ENCODE data around the gene CAPZB.

DNA sequence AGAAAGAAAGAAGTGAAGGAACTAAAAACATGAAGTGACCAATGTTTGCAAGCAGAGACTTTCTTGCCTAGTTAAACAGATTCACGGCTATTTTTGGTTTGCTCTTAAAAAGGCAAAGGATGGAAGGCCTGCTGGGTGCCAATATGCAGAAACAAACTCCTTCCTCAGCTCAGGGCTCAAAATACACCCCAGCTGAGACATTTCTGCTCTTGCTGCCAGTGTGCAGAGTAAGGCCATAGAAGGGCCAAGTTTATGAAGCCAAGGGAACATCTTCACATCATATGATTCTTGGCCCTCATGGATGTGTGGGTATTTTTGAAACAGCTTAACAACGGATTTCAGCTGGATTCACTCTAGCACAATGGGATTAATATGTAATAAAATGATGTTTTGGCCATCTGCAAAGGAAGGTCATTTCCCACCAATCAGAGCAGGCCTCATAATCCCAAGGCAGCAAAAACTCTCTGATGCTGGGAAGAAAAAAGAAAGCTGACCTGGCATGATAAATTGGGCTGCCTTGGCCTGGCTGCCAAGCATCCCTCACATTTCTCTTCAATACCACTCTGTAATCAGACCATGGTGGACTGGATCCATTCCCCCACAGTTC, 70.7 kb downstream of the CAPZB start:
- TF ChIP-seq, protein P1, sequence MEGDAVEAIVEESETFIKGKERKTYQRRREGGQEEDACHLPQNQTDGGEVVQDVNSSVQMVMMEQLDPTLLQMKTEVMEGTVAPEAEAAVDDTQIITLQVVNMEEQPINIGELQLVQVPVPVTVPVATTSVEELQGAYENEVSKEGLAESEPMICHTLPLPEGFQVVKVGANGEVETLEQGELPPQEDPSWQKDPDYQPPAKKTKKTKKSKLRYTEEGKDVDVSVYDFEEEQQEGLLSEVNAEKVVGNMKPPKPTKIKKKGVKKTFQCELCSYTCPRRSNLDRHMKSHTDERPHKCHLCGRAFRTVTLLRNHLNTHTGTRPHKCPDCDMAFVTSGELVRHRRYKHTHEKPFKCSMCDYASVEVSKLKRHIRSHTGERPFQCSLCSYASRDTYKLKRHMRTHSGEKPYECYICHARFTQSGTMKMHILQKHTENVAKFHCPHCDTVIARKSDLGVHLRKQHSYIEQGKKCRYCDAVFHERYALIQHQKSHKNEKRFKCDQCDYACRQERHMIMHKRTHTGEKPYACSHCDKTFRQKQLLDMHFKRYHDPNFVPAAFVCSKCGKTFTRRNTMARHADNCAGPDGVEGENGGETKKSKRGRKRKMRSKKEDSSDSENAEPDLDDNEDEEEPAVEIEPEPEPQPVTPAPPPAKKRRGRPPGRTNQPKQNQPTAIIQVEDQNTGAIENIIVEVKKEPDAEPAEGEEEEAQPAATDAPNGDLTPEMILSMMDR (IDR thresholded peaks at IDR 0.05; ENCODE audit: insufficient read depth, low read length, poor library complexity, severe bottlenecking), result no peak
- no peak for TF ChIP-seq EZH2phosphoT487 (conservative IDR thresholded peaks at IDR 0.05; ENCODE audit: low read length)
